Hepatocyte (in vitro differentiated cells): ENCODE measurements around the gene ASXL1. TPM values are rescaled to one million over a fixed set of nuclear protein-coding genes. Genes with fewer than 3 reads are reported as not detected.

Experiments
- DNase-seq: peaks from one replicate; pipeline ENCODE4 v3.0.0-alpha.2; 2016; ENCODE audit warnings: low spot score
- H2AFZ ChIP-seq: fragments of 200-600 bp; sonication (generic); 2 replicates; pipeline ENCODE4 v1.6.0; 2016; ENCODE audit warnings: antibody characterized with exemption, mild to moderate bottlenecking
- H3K27ac ChIP-seq: fragments of 200-600 bp; sonication (generic); 2 replicates; pipeline ENCODE4 v1.5.1; 2016; ENCODE audit warnings: mild to moderate bottlenecking
- H3K27me3 ChIP-seq: fragments of 200-600 bp; sonication (generic); 2 replicates; pipeline ENCODE4 v1.6.1; 2016
- H3K36me3 ChIP-seq: fragments of 200-600 bp; sonication (generic); replicated peaks from 2 replicates; pipeline ENCODE4 v1.5.1; 2016; ENCODE audit warnings: low read depth; ENCODE audit not compliant: insufficient read depth
- H3K4me1 ChIP-seq: fragments of 200-600 bp; sonication (generic); 2 replicates; pipeline ENCODE4 v1.5.1; 2016; ENCODE audit warnings: mild to moderate bottlenecking, moderate library complexity; ENCODE audit not compliant: insufficient read depth
- H3K4me2 ChIP-seq: fragments of 200-600 bp; sonication (generic); 2 replicates; pipeline ENCODE4 v1.6.0; 2016
- H3K4me3 ChIP-seq: fragments of 200-600 bp; sonication (generic); 2 replicates; pipeline ENCODE4 v1.5.1; 2016; ENCODE audit warnings: mild to moderate bottlenecking
- H3K79me2 ChIP-seq: fragments of 200-600 bp; sonication (generic); 2 replicates; pipeline ENCODE4 v1.6.0; 2017; ENCODE audit warnings: mild to moderate bottlenecking
- H3K9me2 ChIP-seq: fragments of 200-600 bp; sonication (generic); replicated peaks from 2 replicates; pipeline ENCODE4 v1.6.0; 2017; ENCODE audit warnings: mild to moderate bottlenecking; ENCODE audit not compliant: insufficient read depth
- H3K9me3 ChIP-seq: fragments of 200-600 bp; sonication (generic); 2 replicates; pipeline ENCODE4 v1.5.1; 2016; ENCODE audit warnings: low read depth, mild to moderate bottlenecking
- H4K20me1 ChIP-seq: fragments of 200-600 bp; sonication (generic); 2 replicates; pipeline ENCODE4 v1.6.0; 2016; ENCODE audit warnings: mild to moderate bottlenecking; ENCODE audit not compliant: insufficient read depth, poor library complexity, severe bottlenecking
- CTCF ChIP-seq: fragments of 200-600 bp; sonication (generic); IDR thresholded peaks from 2 replicates; pipeline ENCODE4 v1.5.1; 2016; ENCODE audit warnings: antibody characterized with exemption, mild to moderate bottlenecking; ENCODE audit not compliant: poor library complexity
- EZH2 ChIP-seq: fragments of 200-600 bp; sonication (generic); IDR thresholded peaks from 2 replicates; pipeline ENCODE4 v1.6.1; 2016; ENCODE audit warnings: antibody characterized with exemption, mild to moderate bottlenecking, borderline replicate concordance
- EZH2phosphoT487 ChIP-seq: fragments of 200-600 bp; sonication (generic); IDR thresholded peaks from one replicate; pipeline ENCODE4 v1.6.1; 2018; ENCODE audit warnings: antibody characterized with exemption, mild to moderate bottlenecking, low read depth, moderate library complexity; ENCODE audit not compliant: unreplicated experiment, severe bottlenecking
- WGBS: methylation state at CpG from one replicate; pipeline ENCODE4 v1.1.6; 2016; ENCODE audit warnings: low lambda C conversion rate; ENCODE audit errors: missing lambda C conversion rate; 5-methylcytosine and 5-hydroxymethylcytosine counted together
- polyA plus RNA-seq: library from polyadenylated mRNA; unstranded; fragments of >200 nt; fragmentation: Nextera tagmentation; extraction: Ambion mirVana; gene quantifications from 2 replicates; pipeline ENCODE4 v1.2.1, GENCODE V29; 2016
- total RNA-seq: library from RNA; depleted of rRNA; stranded (reverse); fragments of >200 nt; gene quantifications from 2 replicates; pipeline ENCODE4 v1.2.3, GENCODE V29; 2014

The ASXL1 gene
- total and polyA plus RNA-seq, 2 experiments from 2014 or later, result 82.0 to 95.6 TPM

DNA sequence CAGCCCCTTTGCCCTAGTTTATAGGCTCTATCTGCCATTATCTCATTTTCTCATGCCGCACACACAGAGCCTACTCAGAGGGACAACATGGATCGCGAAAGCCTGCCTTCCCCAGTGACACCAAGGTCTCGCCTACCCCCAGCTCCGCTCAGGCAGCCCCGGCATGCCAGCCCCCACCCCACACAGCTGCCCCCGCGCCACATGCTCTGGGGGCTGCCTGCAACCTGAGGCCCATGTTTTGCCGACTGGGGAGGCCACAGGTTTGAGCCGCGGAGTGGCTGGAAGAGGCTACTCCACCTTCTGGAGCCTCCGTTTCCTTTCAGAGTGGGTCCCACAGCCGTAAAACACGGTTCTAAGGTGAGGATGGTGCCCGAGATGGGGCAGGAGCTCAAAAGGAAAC, 102.1 kb downstream of the ASXL1 start:
- peaks cover 84% of the 10 kb centered on the region for H4K20me1 ChIP-seq

DNA sequence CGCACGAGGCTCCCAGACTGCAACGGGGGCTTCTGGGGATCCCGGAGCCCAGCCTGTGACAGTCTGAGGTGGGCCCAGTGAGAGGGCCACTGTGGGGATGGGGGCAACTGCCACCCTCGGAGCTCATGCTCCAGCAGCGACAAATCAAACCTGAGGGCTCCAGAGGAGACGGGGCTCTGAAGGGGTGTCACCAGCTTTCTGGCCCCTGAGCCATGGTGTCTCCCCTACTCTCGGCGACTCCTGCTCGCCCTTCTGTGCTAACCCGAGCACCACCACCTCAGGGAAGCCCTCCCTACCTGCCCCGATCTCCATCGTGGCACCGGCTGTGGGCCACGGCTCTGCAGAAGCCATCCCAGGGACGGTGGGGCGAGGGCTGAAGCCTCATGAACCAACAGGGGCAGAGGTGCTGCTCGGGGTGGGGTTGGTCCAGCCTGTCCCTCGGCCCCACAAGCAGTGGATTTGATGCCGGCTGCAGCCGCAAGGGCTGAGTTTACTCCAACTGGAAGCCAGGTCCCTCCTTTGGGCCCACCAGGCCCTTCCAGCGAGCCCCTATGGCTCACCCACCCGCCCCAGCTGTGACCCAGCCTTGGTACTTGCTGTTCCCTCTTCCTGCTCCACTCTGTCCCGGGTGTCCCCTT, 102.7 kb downstream of the ASXL1 start:
- Histone ChIP-seq H3K4me1 (peaks cover 54% of the 10 kb centered on the region), H3K27ac (no peak overlapping the region), H3K4me3 (no peak overlapping the region), H3K36me3 (no peaks in the 10 kb centered on the region), H3K79me2 (peaks cover 90% of the 10 kb centered on the region), H3K9me3 (no peaks in the 10 kb centered on the region), H2AFZ (no peak overlapping the region), H3K4me2 (no peak overlapping the region), H3K27me3 (no peaks in the 10 kb centered on the region), H4K20me1 (peaks cover 82% of the 10 kb centered on the region), H3K9me2 (no peaks in the 10 kb centered on the region)
- 94% methylated on average over 22 of the region's 24 CpGs for WGBS
- no peak for DNase-seq
- TF ChIP-seq EZH2phosphoT487 (no peak), CTCF (no peak), EZH2 (no peak)

More for the DNA sequence above, 102.1 kb downstream of the ASXL1 start:
- peaks cover 94% of the 10 kb centered on the region for H3K79me2 ChIP-seq
- no peaks in the 10 kb centered on the region for H3K36me3 ChIP-seq
- no peak overlapping the region for H3K4me3 ChIP-seq
- no peaks in the 10 kb centered on the region for H3K9me3 ChIP-seq
- 92% methylated on average over 15 of the region's 15 CpGs for WGBS
- no peak for DNase-seq
- no peaks in the 10 kb centered on the region for H3K27me3 ChIP-seq
- no peak overlapping the region for H3K27ac ChIP-seq
- no peak overlapping the region for H3K4me2 ChIP-seq
- TF ChIP-seq CTCF (no peak), EZH2phosphoT487 (no peak), EZH2 (no peak)
- no peak overlapping the region for H2AFZ ChIP-seq
- no peaks in the 10 kb centered on the region for H3K9me2 ChIP-seq
- H3K4me1 ChIP-seq, result peaks cover 49% of the 10 kb centered on the region

DNA sequence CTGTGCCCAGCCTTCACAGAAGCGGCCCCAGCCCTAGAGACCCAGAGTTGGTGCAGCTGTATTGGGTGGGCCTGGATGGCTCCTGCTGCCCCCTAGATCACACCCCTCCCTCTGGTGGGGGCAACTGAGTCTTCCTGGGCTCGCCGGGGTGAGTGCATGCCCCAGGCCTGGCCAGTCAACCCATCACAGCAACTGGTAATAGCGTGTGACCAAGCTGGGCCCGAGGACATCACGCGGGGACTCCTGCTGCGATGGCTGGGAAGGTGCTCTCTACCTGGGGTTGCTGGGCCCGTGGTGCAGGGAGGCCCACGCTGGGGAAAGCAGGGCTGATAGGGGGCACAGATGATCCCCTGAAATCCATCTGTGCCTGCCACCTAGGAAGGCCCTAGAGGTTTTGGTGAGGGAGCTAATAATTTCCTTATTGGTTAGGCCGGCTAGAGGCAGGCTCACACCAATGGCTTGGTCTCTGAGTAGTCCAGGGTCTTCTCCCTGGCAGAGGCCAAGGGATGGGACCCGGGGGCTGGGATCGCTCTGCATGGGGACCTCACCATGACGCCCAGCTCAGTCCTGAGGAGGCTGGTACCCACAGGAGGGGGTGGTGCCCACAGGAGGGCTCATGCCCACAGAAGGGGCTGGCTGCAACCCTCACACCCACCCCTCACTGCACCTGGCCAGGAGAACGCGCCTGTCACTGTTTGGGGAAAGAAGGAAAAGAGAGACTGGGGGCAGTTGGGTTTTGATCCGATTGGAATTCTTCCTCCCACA, 103.9 kb downstream of the ASXL1 start:
- no peak for DNase-seq
- 95% methylated on average over 17 of the region's 17 CpGs for WGBS
- Histone ChIP-seq H3K27ac (no peak overlapping the region), H3K4me2 (no peak overlapping the region), H3K4me1 (peaks cover 57% of the 10 kb centered on the region), H3K9me2 (no peaks in the 10 kb centered on the region), H3K27me3 (no peaks in the 10 kb centered on the region), H4K20me1 (peaks cover 83% of the 10 kb centered on the region), H2AFZ (no peak overlapping the region), H3K79me2 (peaks cover 92% of the 10 kb centered on the region), H3K36me3 (no peaks in the 10 kb centered on the region), H3K4me3 (no peak overlapping the region), H3K9me3 (no peaks in the 10 kb centered on the region)
- no peak for TF ChIP-seq EZH2
- no peak for TF ChIP-seq EZH2phosphoT487
- no peak for TF ChIP-seq CTCF
